Heart right ventricle (tissue), 16 donors: ENCODE measurements around the gene ADARB2. TPM values are rescaled to one million over a fixed set of nuclear protein-coding genes. Genes with fewer than 3 reads are reported as not detected.

Source experiments
- ATAC-seq, 8 donors: fragments of 200-7000 bp; cut with Tn5 transposase; one replicate each; pipeline ENCODE4 v1.9.1; 2020; ENCODE audit warnings: mild to moderate bottlenecking in 8 of 8, moderate library complexity in 8 of 8, moderate number of reproducible peaks in 1 of 8
- DNase-seq, 2 donors: peaks; one replicate each; pipeline ENCODE4 v3.0.0-alpha.2; 2020
- H3K27ac ChIP-seq, 10 donors: fragments of 200-600 bp; sonication (generic) in 2 of 10; one replicate each; pipeline versions ENCODE4 v1.5.0 to v1.8.0; 2020 to 2022; ENCODE audit warnings: mild to moderate bottlenecking in 3 of 10
- H3K27me3 ChIP-seq, 7 donors: fragments of 200-600 bp; one replicate each; pipeline ENCODE4 v1.8.0; 2021 to 2022; ENCODE audit warnings: mild to moderate bottlenecking in 2 of 7
- H3K36me3 ChIP-seq, 9 donors: fragments of 200-600 bp; sonication (generic) in 1 of 9; one replicate each; pipeline versions ENCODE4 v1.5.0 to v1.8.0; 2020 to 2022; ENCODE audit warnings: mild to moderate bottlenecking in 2 of 9
- H3K4me1 ChIP-seq, 9 donors: fragments of 200-600 bp; sonication (generic) in 1 of 9; one replicate each; pipeline versions ENCODE4 v1.5.0 to v1.8.0; 2020 to 2022; ENCODE audit warnings: mild to moderate bottlenecking in 4 of 9
- H3K4me3 ChIP-seq, 10 donors: fragments of 200-600 bp; sonication (generic) in 2 of 10; one replicate each; pipeline versions ENCODE4 v1.5.0 to v1.8.0; 2020 to 2022; ENCODE audit warnings: mild to moderate bottlenecking in 7 of 10, moderate library complexity in 2 of 10
- H3K9me3 ChIP-seq, 11 donors: fragments of 200-600 bp in 10 of 11; sonication (generic) in 2 of 11; one replicate each; pipeline versions ENCODE4 v1.5.0 to v1.8.0; 2013 to 2022; ENCODE audit warnings: mild to moderate bottlenecking in 2 of 11, control low read depth in 1 of 11, moderate library complexity in 1 of 11
- WGBS, 2 donors: extraction: QIAGEN DNeasy Blood & Tissue Kit; methylation state at CpG; one replicate each; pipeline ENCODE4 v1.1.7; 2013; ENCODE audit warnings: inconsistent platforms in 1 of 2; 5-methylcytosine and 5-hydroxymethylcytosine counted together
- intact Hi-C, 10 donors: fragments of 100-400 bp; cut with DNase I; formaldehyde crosslinking; loops; one replicate each; pipeline versions ENCODE4 v1.11.1 to v1.14.2; 2022
- polyA plus RNA-seq, 2 donors: library from polyadenylated mRNA; stranded (reverse); fragments of 200-250 nt; gene quantifications; one replicate each; pipeline ENCODE4 v1.2.3, GENCODE V29; 2013
- total RNA-seq, 10 donors: library from RNA; stranded (reverse); fragmentation: NEBNext Ultra II Directional in 3 of 10; extraction: Animal tissue kit (Norgen Biotek cat#: 25700) in 3 of 10; gene quantifications; one replicate each; pipeline versions ENCODE4 v1.2.1 to v1.2.4, GENCODE V29; 2021 to 2023
- TF ChIP-seq, protein P1 (sequence below), 9 donors: fragments of 200-600 bp; sonication (generic) in 2 of 9; IDR thresholded peaks; one replicate each; pipeline versions ENCODE4 v1.5.0 to v1.8.0; 2021 to 2022; ENCODE audit warnings: antibody characterized with exemption in 9 of 9, mild to moderate bottlenecking in 5 of 9, moderate library complexity in 1 of 9
- donor health status: Arrhythmogenic right ventricular cardiomyopathy.
- donor health status: ischemic (EF 13 %, LVEDD 7.1; RV severe dilation, severe dysfunction).
- donor health status: healthy with polysubstance abuse.
- donor health status: DM: no; HTN: yes; CAD: no.
- donor health status: DM: no; HTN: no; CAD: no.
- donor health status: ischemic (EF 25% LVEDD 6.9; RV normal size, moderate dysfunction).
- donor health status: ischemic (EF 25% LVEDD 5.7; RV mildly dilated, moderate dysfunction).
- donor health status: healthy.
- donor health status: DM: yes; HTN: yes; CAD: no.
- donor health status: Ischemic cardiomyopathy.
- donor health status: ischemic (EF 35%, LVEDD 5.7; RV mildly dilated, moderate dysfunction).
- donor health status: nonischemic (EF 11% LVEDD 7.7; RV severe dilation, severe dysfunction).
- donor health status: DM: yes; HTN: yes; CAD: no.
- donor health status: PGD.
- donor health status: ischemic (EF 29% LVEDD 5.4; RV normal size, mild dysfunction).
- donor health status: nonischemic (EF 23%, LVEDD 6.1; RV moderate dilation, normal function).

ADARB2 gene
- total and polyA plus RNA-seq, 12 donors, result 0.08 to 0.47 (median 0.17) TPM; not detected in 2

DNA sequence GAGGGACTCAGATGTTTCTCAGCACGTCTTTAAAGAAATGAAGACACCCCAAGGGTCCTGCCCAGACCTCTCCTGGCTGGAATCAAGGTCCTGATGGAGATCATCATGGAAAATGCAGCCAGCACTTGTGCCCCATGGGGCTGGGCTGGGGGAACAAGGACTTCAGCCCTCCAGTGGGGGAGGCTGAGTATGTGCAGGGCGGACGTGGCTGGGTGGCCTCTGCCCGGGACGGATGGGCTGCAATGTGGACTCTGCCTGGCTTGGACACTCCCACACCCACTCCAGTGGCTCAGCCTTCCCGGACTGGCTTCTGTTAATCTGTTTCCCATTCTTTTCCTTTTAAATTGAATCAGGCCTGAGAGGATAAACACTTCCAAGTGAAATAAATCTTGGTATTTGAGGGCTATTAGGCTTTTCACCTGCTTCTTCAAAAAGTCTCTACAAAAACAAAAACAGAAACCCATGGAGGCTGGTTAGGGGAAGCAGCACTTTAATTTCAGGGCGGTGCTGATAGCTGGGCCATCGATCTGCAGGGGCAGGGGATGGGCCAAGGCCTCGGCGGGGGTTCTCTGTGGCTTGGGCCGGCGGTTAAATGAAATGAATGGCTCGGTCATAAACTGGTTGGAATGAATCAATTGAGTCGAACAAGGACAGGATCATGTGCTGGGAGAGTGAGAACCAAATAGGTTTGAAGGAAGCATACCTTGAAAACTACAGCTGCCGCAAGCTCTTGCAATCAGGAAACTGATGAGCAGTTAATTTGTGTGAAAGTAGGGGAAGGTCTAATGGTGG is 51.4 kb downstream of the ADARB2 start:
- TF ChIP-seq, protein P1, sequence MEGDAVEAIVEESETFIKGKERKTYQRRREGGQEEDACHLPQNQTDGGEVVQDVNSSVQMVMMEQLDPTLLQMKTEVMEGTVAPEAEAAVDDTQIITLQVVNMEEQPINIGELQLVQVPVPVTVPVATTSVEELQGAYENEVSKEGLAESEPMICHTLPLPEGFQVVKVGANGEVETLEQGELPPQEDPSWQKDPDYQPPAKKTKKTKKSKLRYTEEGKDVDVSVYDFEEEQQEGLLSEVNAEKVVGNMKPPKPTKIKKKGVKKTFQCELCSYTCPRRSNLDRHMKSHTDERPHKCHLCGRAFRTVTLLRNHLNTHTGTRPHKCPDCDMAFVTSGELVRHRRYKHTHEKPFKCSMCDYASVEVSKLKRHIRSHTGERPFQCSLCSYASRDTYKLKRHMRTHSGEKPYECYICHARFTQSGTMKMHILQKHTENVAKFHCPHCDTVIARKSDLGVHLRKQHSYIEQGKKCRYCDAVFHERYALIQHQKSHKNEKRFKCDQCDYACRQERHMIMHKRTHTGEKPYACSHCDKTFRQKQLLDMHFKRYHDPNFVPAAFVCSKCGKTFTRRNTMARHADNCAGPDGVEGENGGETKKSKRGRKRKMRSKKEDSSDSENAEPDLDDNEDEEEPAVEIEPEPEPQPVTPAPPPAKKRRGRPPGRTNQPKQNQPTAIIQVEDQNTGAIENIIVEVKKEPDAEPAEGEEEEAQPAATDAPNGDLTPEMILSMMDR (IDR thresholded peaks at IDR 0.05), result no peak
- Histone ChIP-seq H3K27me3 (peaks cover 0 to 13% (median 0%) of the 10 kb centered on the region in 7 donors), H3K36me3 (no peaks in the 10 kb centered on the region), H3K9me3 (no peaks in the 10 kb centered on the region), H3K4me3 (no peak overlapping the region), H3K27ac (no peak overlapping the region), H3K4me1 (no peaks in the 10 kb centered on the region)
- ATAC-seq (no peak), DNase-seq (no peak)
- intact Hi-C loops, result loop anchor here in 1 of 10 donors (10.0 kb wide), 1 partner anchor 59 kb away; no protein-coding TSS in a partner anchor
- 64 to 75% methylated on average over 15 of the region's 15 CpGs for WGBS, 2 donors

GRCh38 chr10:1684991-1685390 is 52.3 kb downstream of the ADARB2 start:
- intact Hi-C loops, result loop anchor here in 1 of 10 donors (10.0 kb wide), 1 partner anchor 60 kb away; no protein-coding TSS in a partner anchor
- peaks cover 0 to 19% (median 0%) of the 10 kb centered on the region in 7 donors for H3K27me3 ChIP-seq
- H3K4me1 ChIP-seq, result no peaks in the 10 kb centered on the region
- DNase-seq, result no peak
- no peak overlapping the region for H3K27ac ChIP-seq
- 92 to 94% methylated on average over 9 of the region's 9 CpGs for WGBS, 2 donors
- TF ChIP-seq, protein P1 (IDR thresholded peaks at IDR 0.05), result no peak
- no peak for ATAC-seq
- no peaks in the 10 kb centered on the region for H3K9me3 ChIP-seq
- no peak overlapping the region for H3K4me3 ChIP-seq
- no peaks in the 10 kb centered on the region for H3K36me3 ChIP-seq

GRCh38 chr10:1683649-1684048 is 53.7 kb downstream of the ADARB2 start:
- 88 to 92% methylated on average over 12 of the region's 12 CpGs for WGBS, 2 donors
- Histone ChIP-seq H3K4me1 (no peaks in the 10 kb centered on the region), H3K9me3 (no peaks in the 10 kb centered on the region), H3K36me3 (no peaks in the 10 kb centered on the region), H3K4me3 (no peak overlapping the region), H3K27ac (no peak overlapping the region), H3K27me3 (peaks cover 0 to 25% (median 0%) of the 10 kb centered on the region in 7 donors)
- intact Hi-C loops, result loop anchor here in 1 of 10 donors (10.0 kb wide), 1 partner anchor 61 kb away; no protein-coding TSS in a partner anchor
- no peak for DNase-seq
- TF ChIP-seq, protein P1 (IDR thresholded peaks at IDR 0.05), result no peak
- no peak for ATAC-seq

DNA sequence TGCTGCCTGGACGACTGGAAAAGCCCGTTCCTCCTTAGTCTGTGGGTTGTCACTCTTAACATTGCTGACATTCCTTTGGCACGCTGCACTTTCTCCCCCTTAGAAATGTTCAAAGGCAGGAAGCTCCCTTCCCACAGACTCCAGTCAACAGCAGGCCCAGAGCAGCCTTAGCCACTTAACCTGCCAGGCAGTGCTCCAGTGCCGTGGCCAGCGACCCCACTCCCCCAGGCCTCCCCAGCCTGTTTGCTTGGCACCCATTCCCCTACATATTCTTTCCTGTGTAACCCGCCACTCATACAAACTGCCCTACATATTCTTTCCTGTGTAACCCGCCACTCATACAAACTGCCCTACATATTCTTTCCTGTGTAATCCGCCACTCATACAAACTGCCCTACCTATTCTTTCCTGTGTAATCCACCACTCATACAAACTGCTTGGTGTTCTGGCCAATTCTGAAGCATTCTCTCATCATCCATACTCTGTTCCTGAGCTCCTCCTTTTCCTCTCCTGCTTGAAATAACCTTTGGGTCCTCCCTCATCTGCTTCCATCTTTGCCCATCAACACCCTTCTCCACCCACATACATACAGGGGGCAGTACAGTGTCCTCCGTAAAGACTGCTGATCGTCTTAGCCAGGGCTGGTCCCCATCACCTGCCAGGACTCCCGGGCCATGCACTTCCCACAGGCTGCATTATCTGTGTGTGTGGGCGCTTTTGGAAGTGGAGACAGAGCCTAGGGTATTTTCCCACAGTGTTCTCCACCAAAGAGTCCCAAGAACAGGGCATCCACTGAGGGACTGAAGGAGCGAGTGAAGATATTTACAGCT is 57.3 kb downstream of the ADARB2 start:
- no peaks in the 10 kb centered on the region for H3K36me3 ChIP-seq
- no peaks in the 10 kb centered on the region for H3K9me3 ChIP-seq
- DNase-seq (no peak), ATAC-seq (no peak)
- TF ChIP-seq, protein P1 (IDR thresholded peaks at IDR 0.05), result no peak
- intact Hi-C loops, result loop anchor here in 1 of 10 donors (10.0 kb wide), 1 partner anchor 65 kb away; no protein-coding TSS in a partner anchor
- H3K4me3 ChIP-seq, result no peak overlapping the region
- WGBS, 2 donors, result 38% methylated on average over 13 of the region's 13 CpGs
- no peak overlapping the region for H3K27ac ChIP-seq
- peaks cover 0 to 28% (median 5%) of the 10 kb centered on the region in 7 donors for H3K27me3 ChIP-seq
- no peaks in the 10 kb centered on the region for H3K4me1 ChIP-seq
